ENCODE measurements around the gene WIPI1. TPM values are rescaled to one million over a fixed set of nuclear protein-coding genes. Genes with fewer than 3 reads are reported as not detected.

The WIPI1 gene
- total RNA-seq, 1 experiment from 2014 or later, result 29.3 TPM

DNA sequence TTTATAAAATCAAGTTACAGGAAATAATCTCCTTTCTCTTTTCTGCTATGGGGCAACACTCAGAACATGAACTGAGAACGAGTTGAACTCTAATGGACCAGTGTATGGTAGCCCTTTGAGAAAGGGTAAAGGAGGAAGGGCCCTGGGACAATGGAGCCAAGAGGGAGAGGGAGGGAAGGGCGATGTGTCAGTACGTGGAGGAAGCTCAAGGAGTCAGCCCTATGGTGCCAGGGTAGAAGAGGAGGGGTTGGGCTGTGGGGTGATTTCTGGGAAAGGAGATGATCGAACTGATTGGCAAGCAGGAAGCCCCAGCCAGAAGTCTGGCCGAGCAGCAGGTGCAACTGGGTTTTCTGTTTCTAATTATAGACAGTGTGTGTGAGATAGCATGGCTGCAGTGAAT is 4.3 kb upstream of the WIPI1 start (continued):
- TF ChIP-seq, protein P1, sequence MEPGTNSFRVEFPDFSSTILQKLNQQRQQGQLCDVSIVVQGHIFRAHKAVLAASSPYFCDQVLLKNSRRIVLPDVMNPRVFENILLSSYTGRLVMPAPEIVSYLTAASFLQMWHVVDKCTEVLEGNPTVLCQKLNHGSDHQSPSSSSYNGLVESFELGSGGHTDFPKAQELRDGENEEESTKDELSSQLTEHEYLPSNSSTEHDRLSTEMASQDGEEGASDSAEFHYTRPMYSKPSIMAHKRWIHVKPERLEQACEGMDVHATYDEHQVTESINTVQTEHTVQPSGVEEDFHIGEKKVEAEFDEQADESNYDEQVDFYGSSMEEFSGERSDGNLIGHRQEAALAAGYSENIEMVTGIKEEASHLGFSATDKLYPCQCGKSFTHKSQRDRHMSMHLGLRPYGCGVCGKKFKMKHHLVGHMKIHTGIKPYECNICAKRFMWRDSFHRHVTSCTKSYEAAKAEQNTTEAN (CRISPR knock-in tag; IDR thresholded peaks at IDR 0.05), result no peak

DNA sequence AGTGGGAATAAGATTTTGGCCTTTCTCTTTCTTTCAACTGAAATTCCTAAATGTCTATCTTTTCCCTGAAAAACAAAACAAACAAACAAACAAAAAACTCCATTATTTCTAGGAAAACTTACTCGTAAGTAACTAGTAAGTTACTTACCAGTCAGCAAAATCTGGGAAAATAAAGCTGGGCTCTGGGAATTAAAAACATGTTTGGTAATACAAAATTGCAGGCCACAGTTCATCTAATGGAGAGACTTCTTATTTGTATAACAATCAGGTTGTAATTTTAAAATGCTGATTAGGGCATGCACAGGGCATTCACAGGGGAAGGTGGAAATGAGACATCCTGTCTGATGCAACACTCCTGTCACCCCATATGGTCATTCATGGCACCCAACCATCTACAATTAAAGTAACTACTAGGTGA is 3.8 kb upstream of the WIPI1 start:
- peaks cover 46% of the 10 kb centered on the region for H3K4me1 Mint-ChIP-seq
- TF ChIP-seq GABPB1 (CRISPR knock-in tag; IDR thresholded peaks at IDR 0.05) (peak; percentile 77), ZNF423 (CRISPR knock-in tag; IDR thresholded peaks at IDR 0.05) (no peak)
- no peak overlapping the region for H3K27ac Mint-ChIP-seq
- H3K9me3 Mint-ChIP-seq, result no peaks in the 10 kb centered on the region
- ATAC-seq (no peak), DNase-seq (ENCODE audit: low spot score) (no peak)
- H3K27me3 Mint-ChIP-seq (ENCODE audit: low read depth), result peaks cover 7% of the 10 kb centered on the region; the same call in 1 of the 2 replicates
- CTCF ChIA-PET, result interaction anchor here (1.4 kb wide), 1 partner anchor 36 kb away, joined by 4 read pairs; no protein-coding TSS in a partner anchor
- POLR2A ChIA-PET, result no interaction called here
- H3K36me3 Mint-ChIP-seq, result no peaks in the 10 kb centered on the region
- H3K4me3 Mint-ChIP-seq, result no peak overlapping the region

- DNase-seq (ENCODE audit: low spot score) (no peak), ATAC-seq (no peak)
- no peaks in the 10 kb centered on the region for H3K9me3 Mint-ChIP-seq
- ChIA-PET CTCF (interaction anchor here (1.4 kb wide), 1 partner anchor 36 kb away, joined by 4 read pairs; no protein-coding TSS in a partner anchor), POLR2A (no interaction called here)
- no peak overlapping the region for H3K27ac Mint-ChIP-seq
- no peaks in the 10 kb centered on the region for H3K36me3 Mint-ChIP-seq
- peaks cover 50% of the 10 kb centered on the region for H3K4me1 Mint-ChIP-seq
- no peak overlapping the region for H3K4me3 Mint-ChIP-seq
- H3K27me3 Mint-ChIP-seq (ENCODE audit: low read depth), result peaks cover 7% of the 10 kb centered on the region; the same call in 1 of the 2 replicates
- TF ChIP-seq, protein P1 (CRISPR knock-in tag; IDR thresholded peaks at IDR 0.05), result no peak
- TF ChIP-seq MLX (CRISPR knock-in tag; IDR thresholded peaks at IDR 0.05) (no peak), NFATC4 (CRISPR knock-in tag; IDR thresholded peaks at IDR 0.05) (no peak), ZBTB21 (CRISPR knock-in tag; IDR thresholded peaks at IDR 0.05; ENCODE audit: borderline replicate concordance) (no peak)
Measured at GRCh38 chr17:68460715-68461114, 3.4 kb upstream of the WIPI1 start.

GRCh38 chr17:68460146-68460545 is 2.9 kb upstream of the WIPI1 start:
- no peaks in the 10 kb centered on the region for H3K9me3 Mint-ChIP-seq
- no peaks in the 10 kb centered on the region for H3K36me3 Mint-ChIP-seq
- DNase-seq (ENCODE audit: low spot score), result no peak
- H3K27me3 Mint-ChIP-seq (ENCODE audit: low read depth), result peaks cover 7% of the 10 kb centered on the region; the same call in 1 of the 2 replicates
- ATAC-seq, result no peak
- no peak overlapping the region for H3K4me3 Mint-ChIP-seq
- peaks cover 54% of the 10 kb centered on the region for H3K4me1 Mint-ChIP-seq
- ChIA-PET CTCF (interaction anchor here (1.4 kb wide), 1 partner anchor 35 kb away, joined by 4 read pairs; no protein-coding TSS in a partner anchor), POLR2A (no interaction called here)
- H3K27ac Mint-ChIP-seq, result no peak overlapping the region
- TF ChIP-seq, protein P2, sequence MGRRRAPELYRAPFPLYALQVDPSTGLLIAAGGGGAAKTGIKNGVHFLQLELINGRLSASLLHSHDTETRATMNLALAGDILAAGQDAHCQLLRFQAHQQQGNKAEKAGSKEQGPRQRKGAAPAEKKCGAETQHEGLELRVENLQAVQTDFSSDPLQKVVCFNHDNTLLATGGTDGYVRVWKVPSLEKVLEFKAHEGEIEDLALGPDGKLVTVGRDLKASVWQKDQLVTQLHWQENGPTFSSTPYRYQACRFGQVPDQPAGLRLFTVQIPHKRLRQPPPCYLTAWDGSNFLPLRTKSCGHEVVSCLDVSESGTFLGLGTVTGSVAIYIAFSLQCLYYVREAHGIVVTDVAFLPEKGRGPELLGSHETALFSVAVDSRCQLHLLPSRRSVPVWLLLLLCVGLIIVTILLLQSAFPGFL (CRISPR knock-in tag; IDR thresholded peaks at IDR 0.05; ENCODE audit: borderline replicate concordance), result no peak
- TF ChIP-seq ARID4B (CRISPR knock-in tag; IDR thresholded peaks at IDR 0.05; ENCODE audit: borderline replicate concordance), result no peak
- no peak for TF ChIP-seq JUN (CRISPR knock-in tag; IDR thresholded peaks at IDR 0.05)
- TF ChIP-seq FOXK1 (CRISPR knock-in tag; IDR thresholded peaks at IDR 0.05), result no peak
- no peak for TF ChIP-seq ZNF396 (CRISPR knock-in tag; IDR thresholded peaks at IDR 0.05; ENCODE audit: borderline replicate concordance)
- no peak for TF ChIP-seq NFATC4 (CRISPR knock-in tag; IDR thresholded peaks at IDR 0.05)
- no peak for TF ChIP-seq MLX (CRISPR knock-in tag; IDR thresholded peaks at IDR 0.05)
- no peak for TF ChIP-seq FOXJ3 (CRISPR knock-in tag; IDR thresholded peaks at IDR 0.05; ENCODE audit: borderline replicate concordance)
- TF ChIP-seq JAZF1 (CRISPR knock-in tag; IDR thresholded peaks at IDR 0.05), result no peak
- TF ChIP-seq, protein P3, sequence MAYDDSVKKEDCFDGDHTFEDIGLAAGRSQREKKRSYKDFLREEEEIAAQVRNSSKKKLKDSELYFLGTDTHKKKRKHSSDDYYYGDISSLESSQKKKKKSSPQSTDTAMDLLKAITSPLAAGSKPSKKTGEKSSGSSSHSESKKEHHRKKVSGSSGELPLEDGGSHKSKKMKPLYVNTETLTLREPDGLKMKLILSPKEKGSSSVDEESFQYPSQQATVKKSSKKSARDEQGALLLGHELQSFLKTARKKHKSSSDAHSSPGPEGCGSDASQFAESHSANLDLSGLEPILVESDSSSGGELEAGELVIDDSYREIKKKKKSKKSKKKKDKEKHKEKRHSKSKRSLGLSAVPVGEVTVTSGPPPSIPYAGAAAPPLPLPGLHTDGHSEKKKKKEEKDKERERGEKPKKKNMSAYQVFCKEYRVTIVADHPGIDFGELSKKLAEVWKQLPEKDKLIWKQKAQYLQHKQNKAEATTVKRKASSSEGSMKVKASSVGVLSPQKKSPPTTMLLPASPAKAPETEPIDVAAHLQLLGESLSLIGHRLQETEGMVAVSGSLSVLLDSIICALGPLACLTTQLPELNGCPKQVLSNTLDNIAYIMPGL (CRISPR knock-in tag; IDR thresholded peaks at IDR 0.05), result no peak
- TF ChIP-seq EMX1 (CRISPR knock-in tag; IDR thresholded peaks at IDR 0.05), result no peak
- no peak for TF ChIP-seq GRHL2 (CRISPR knock-in tag; IDR thresholded peaks at IDR 0.05; ENCODE audit: insufficient replicate concordance, severe bottlenecking)

All from WTC11 (cell line).